Right kidney (tissue), 1 donor: ENCODE data around the gene JUNB.
"Not testable (repeated sequence)": the region's sequence is repeated elsewhere in the genome, so short reads cannot be mapped to it uniquely, and the experiment has no call there.

Experiments used
- DNase-seq: peaks from one replicate; pipeline ENCODE4 v3.0.0-alpha.2; 2016

The JUNB gene

DNA sequence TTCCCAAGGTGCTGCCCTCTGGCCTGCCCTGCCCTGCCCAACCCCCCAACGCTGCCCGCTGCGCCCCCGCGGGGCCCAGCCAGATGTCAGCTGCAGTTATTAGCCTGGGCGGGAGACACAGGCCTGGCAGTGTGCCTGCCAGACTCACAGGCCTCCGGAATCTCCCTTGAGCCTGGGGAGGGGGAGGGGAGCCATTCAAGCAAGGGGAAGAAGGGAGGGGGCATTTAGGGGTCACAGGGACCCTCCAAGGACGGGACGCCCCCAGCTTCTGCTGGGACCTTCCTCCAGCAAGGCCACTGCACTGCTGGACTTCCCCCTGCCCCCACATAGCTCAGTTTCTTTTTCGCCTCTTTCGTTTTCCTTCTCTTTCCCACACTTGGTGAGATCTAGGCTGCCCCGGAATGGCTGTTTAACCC, 2.6 kb upstream of the JUNB start:
- DNase-seq, result peak; percentile 71

DNA sequence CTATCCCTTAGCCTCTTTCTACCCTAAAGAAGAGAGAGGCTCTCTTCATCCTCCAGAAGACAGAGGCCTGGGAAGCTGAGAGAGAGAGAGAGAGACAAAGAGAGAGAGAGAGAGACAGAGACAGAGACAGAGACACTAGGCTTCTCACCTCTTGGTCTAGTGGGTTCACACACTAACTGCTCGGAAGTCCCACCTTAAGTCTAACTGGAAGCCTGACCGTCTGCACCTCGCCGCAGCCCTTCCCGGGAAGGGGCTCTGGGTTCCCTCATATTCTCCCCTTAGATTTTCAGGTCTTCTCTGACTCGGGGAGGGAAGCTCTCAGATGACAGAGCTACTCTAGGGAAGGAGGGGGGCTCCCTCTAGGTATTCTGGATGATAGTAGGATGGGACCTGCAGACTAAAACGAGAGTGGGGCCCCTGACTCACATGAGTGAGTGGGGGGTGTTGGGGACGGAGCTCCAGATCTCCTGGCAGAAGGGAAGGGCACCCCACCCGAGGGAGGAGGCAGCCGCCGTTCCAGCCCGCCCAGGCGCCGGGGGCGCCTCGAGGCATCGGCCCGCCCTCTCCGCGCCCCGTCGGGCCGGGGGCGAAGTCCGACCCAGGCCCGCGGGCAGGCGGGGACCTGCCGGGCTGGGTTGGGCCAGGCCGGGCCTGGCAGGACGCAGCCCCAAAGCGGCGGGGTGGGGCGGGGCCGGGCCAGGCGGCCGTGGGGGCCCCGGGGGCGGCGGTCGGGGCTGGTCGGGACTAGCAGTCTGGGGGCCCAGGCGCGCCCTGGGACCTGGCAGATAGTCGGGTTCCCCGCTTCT, 2.0 kb upstream of the JUNB start:
- DNase-seq, result peak; percentile 72

DNA sequence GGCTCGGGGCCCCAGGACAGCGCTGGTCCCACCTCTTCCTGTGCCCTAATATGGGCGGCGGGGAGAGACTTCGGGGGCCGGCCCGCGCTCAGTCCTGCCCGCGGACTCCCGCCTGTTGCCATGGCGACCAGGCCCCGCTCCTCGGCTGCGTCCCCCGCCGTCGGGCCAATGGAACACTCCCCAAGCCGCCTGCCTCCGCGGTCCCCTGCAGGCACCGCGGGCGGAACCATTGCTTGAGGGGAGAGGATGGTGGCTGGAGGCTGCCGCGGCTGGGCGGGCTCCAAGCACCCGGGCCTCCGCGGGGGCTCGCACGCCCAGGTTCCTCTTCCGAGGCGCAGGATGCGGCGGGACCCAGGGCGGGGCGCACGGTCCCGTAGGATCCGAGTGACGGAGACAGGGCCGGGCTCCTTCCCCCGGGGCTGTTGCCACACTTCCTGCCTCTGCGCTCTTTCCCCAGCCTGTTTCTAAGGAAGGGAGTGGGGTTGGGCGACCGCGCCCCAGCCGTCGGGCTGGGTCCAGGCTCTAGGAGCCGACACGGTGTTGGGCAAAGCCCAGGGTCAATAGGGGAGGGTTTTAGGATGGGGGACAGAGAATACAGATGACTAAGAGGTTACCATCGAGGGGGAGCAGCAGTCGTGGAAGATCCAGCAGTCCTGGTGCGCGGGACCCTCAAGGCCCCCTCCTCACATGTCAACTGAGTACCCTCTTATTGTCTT, 1.2 kb upstream of the JUNB start:
- DNase-seq, result peak; percentile 96

DNA sequence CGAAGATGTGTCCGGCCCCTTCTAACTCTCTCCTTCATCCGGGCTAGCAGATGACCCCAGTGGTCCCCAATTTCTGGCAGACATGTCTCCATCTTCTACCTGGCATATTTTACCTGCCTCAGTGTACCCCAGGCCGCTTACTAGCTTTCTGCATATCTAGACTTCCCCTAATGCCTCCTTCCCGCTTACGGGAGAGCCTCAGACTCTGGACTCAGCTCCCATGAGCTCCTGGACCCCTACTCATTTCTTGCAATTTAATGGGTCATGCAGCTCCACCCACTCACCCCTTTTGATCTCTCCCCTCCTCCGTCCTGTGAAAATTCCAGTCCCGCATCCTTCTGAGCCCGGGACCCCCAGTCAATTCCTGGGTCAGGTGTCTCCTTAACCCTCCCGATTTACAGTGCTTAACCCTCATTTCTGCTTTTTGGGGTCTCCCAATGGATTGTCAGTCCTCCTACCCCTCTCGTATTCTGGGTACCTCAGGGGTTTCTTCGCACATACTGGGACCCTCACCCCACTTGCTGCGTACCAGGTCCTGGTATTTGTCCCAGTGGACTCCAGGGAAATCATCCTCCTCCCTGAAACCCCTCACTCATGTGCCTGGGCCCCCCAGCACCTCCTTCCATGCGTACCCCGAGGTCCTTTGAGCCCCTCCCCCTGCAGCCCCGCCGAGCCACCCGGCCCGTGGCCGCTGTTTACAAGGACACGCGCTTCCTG, 500 bp upstream of the JUNB start:
- DNase-seq, result no peak

DNA sequence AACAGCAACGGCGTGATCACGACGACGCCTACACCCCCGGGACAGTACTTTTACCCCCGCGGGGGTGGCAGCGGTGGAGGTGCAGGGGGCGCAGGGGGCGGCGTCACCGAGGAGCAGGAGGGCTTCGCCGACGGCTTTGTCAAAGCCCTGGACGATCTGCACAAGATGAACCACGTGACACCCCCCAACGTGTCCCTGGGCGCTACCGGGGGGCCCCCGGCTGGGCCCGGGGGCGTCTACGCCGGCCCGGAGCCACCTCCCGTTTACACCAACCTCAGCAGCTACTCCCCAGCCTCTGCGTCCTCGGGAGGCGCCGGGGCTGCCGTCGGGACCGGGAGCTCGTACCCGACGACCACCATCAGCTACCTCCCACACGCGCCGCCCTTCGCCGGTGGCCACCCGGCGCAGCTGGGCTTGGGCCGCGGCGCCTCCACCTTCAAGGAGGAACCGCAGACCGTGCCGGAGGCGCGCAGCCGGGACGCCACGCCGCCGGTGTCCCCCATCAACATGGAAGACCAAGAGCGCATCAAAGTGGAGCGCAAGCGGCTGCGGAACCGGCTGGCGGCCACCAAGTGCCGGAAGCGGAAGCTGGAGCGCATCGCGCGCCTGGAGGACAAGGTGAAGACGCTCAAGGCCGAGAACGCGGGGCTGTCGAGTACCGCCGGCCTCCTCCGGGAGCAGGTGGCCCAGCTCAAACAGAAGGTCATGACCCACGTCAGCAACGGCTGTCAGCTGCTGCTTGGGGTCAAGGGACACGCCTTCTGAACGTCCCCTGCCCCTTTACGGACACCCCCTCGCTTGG, 966 bp downstream of the JUNB start:
- peak; percentile 82 for DNase-seq

DNA sequence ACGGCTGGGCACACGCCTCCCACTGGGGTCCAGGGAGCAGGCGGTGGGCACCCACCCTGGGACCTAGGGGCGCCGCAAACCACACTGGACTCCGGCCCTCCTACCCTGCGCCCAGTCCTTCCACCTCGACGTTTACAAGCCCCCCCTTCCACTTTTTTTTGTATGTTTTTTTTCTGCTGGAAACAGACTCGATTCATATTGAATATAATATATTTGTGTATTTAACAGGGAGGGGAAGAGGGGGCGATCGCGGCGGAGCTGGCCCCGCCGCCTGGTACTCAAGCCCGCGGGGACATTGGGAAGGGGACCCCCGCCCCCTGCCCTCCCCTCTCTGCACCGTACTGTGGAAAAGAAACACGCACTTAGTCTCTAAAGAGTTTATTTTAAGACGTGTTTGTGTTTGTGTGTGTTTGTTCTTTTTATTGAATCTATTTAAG, 1.6 kb downstream of the JUNB start:
- no peak for DNase-seq

DNA sequence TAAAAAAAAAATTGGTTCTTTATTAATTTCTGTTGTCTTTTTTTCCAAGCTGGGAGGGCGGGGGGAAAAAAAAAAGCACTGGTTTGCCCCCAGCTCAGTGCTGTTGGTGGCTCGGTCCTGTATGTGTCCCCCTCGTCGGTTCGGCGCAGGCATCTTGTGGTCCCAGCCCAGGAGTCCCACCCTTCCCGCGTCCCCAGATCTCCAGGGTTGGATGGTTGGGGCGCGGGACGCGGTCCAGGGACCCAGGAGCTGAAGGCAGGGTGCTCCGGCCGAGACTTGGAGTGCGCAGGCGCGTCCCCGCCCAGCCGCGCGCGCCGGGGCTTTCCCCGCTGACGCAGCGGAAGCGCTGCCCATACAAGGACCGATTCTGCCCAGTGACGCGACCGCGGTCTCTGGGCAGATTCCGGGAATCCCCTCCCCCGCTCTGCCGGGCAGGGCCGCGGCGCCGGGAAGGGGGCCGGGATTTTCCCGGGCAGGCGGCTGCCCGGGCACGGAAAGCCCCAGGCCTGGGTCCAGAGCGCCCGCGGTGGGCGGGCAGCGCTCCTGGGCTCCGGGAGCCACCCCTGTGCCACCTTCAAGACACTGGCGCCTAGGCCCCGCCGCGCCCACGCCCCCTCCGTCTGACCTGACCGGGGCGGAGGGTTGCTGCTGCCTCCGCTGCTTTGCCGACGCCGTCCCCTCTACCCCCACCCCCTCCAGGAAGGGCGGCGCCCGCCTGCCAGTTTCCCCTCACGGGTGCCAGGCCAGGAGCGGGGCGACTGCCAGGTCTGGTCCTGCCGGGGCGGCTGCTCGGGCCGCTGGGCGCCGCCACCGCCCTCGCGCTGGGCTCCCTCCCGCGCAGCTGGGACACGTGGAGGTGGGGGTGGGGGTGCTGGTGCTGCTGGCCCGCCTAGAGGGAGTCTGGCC, 2.3 kb downstream of the JUNB start:
- peak; percentile 96 for DNase-seq

DNA sequence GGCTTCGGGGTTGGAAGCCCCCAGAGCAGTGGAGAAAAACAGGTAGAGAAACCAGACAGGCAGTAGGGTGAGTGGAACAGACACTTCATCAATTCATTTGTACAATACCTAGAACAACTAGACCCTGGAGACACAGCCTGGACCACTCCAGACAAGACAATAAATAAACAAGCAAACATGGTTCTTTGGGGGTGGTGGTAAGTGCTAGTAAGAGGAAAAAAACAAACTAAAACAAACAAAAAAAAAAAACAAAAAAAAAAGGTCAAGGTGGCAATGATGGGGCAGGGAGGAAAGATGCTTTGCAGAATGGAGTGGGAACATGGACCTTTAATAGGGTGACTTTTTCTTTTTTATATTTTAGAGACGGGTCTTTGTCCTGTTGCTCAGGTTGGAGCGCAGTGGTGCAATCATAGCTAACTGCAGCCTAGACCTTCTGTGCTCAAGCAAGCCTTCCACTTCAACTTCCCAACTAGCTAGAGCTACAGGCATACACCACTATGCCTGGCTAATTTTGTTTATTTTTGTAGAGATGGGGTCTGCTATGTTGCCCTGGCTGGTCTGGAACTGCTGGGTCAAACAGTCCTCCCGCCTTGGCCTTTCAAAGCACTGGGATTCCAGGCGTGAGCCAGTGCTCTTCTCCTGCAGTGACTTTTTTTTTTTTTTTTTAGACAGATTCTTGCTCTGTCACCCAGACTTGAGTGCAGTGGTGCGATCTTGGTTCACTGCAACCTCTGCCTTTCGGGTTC, 3.1 kb downstream of the JUNB start:
- DNase-seq, result no peak

DNA sequence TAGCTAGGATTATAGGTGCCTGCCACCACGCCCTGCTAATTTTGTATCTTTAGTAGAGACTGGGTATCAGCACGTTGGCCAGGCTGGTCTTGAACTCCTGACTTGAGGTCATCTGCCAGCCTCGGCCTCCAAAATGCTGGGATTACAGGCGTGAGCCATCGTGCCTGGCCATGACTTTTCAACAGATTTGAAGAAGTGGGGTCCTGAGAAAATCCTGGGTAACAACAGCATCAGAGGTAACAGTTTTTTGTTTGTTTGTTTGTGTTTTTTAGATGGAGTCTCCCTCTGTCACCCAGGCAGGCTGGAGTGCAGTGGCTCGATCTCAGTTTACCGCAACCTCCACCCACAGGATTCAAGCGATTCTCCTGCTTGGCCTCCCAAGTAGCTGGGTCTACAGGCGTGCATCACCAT, 3.7 kb downstream of the JUNB start:
- DNase-seq, result no peak

DNA sequence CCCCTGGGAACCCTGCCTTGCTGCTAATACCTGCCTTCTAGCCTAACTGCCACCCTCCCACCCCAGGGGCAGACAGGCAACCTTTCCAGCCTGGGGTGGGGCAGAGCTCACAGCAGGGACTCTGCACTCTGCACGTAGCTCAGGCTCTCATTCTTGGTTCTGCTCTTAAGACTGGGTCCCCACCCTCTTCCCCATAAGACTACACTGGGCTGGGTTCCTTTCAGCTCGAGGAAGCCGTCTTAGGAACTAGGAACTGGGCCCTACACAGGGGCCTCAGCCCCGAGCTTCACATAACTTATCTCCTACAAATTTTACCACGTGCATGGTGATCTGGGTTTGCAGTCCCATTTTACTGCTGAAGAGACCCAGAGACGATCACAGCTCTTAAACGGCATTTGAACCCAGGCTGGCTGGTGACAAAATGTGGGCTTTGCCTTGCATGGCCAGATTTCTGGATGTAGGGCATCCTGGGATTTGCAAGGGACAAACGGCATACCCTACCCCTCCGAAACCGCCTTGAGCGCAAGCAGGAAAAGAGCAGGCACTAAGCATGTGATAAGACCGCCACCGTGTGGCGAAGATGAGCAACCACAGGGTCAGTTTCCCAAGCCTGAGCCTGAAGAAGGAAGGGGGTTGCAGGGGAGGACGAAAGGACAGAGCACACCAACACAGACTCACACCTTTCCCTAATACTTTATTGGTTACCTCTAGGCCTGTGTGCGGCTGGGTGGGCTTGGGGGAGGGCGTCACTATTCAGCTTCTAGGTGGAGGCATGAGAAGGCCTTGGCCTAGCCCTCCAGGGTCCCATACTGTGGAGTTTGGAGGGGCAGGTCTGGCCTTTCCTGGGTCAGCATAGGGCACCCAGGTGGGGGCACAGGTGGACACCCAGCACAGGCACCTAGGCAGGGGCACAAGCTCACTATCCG, 5.1 kb downstream of the JUNB start:
- DNase-seq, result peak; percentile 67

DNA sequence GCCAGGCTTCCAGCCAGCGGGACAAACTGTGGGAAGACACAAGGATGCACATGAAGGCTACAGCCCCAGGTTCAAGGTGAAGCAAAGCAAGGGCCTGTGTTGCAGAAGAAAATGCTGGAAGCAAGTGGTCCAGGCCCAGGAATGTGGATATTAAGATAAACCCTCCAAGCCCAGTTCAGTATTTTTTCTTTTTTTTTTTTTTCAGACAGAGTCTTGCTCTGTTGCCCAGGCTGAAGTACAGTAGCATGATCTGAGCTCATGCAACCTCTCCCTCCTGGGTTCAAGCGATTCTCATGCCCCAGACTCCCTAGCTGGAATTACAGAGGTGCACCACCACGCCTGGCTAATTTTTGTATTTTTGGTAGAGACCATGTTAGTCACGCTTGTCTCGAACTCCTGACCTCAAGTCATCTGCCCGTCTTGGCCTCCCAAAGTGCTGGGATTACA, 5.9 kb downstream of the JUNB start:
- no peak for DNase-seq

DNA sequence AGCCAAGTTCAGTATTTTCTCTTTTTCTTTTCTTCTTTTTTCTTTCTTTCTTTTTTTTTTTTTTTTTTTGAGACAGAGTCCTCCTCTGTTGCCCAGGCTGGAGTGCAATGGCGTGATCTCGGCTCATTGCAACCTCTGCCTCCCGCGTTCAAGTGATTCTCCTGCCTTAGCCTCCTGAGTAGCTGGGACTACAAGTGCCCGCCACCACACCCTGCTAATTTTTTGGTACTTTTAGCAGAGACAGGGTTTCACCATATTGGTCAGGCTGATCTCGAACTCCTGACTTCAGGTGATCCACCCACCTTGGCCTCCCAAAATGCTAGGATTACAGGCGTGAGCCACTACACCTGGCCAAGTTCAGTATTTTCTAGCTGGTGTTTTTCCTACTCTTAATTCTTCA, 6.3 kb downstream of the JUNB start:
- not testable (repeated sequence) for DNase-seq

DNA sequence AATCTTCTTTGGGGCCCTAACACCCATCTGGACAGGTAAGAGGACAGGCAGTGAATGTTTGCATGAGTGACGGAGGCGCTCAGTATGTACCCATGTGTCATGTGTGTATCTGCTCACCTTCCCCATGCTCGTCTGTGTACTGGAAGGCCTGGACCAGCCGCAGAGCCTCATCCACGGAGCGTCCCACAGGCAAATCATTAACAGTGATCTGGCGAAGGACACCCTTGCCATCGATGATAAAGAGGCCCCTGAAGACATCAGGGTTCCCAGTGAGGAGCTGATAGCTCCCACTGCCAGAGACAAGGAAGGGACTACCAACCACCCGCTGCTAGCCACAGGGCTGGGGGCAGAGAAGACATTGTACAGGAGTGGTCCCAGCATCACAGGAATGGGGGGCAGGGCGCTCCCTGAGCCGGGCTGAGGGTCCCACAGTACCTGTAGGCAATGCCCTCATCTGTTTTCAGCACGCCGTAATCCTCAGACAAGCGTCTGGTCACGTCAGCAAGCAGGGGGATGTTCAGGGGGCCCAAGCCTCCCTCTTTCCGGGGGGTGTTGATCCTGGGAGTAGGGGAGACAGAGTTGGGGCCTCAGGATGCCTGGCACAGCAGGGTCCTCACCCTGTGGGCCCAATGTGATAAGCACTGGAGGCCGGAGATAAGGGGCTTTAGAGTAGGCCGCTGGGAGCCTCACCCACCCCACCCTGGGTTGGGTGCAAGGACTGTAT, 8.6 kb downstream of the JUNB start:
- no peak for DNase-seq

DNA sequence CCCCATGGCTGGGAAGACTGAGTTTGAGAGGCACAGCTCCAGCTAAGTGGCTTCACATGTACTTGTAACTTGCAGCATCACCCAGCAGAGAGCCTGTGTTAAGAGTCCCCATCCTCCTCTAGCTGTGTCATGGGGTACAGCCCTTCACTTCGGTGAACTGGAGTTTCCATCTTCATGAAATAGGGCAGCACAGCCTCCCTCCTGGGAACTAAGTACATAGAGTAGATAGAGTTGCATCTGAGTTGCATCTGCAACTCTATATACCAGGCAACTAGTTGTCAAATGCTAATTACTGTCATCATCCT, 9.1 kb downstream of the JUNB start:
- DNase-seq, result no peak

DNA sequence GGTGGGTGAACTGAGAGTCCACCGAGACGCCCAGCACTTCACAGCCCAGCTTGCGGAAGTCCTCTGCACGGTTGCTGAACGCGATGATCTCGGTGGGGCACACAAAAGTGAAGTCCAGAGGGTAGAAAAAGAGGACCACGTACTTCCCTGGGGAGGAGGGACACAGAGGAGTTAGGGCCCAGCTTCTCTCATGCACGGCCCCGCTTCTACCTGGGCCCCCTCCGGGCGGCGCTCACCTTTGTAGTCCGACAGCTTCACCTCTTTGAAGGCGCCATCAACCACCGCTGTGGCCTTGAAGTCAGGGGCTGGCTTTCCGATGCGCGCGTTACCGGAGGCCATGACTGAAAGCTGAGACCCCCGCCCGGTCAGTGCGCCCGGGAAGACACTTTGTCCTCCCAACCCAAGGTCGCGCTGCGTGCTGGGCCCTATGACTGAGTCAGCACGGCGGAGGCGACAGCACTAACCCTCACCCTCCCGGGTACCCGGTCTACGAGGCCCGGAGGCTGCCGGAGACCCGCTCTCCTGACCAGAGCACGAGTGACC, 9.7 kb downstream of the JUNB start:
- DNase-seq, result no peak

DNA sequence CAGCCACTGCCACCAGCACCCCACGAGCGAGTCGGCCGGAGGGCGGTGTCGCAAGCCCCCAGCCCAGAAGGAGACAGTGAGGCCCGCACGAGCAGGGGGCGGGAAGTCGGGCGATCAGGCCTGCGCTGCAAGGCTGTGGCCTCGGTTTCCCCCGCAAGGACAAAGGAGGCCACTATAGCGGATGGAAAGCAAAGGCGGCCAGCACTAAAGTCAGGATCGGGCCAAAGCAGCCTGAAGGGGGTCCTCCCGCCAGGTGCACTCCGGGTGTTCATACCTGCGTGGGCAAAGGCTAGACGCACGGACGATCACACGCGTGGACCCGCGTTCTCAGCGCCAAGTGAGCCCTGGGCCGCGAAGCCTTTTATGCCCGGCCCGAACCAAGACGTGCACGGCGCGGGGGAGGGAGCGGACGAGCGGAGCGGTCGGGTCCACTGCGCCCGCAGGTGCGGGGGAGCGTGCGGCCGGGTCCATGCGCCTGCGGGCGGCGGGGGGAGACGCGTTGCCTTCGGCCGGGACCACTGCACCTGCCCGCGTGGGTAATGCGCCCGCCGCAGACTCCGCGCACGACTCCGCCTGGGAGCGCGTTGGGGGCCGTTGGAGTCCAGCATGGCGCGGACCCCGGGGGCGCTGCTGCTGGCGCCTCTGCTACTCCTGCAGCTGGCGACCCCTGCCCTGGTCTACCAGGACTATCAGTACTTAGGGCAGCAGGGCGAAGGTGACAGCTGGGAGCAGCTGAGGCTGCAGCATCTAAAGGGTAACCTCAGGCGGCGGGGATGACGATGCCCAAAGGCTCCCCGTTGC, 10.4 kb downstream of the JUNB start, which contains the start of the genes PRDX2 and THSD8:
Gene PRDX2, minus strand, starts transcription at position 335 of the 801 bp plus-strand sequence. CDS start 539 bp downstream, outside the sequence.
Gene THSD8, plus strand, starts transcription at position 604 of the 801 bp plus-strand sequence. Its CDS starts 3 bp downstream, at position 607.
- DNase-seq, result peak; percentile 90
